BE2C (cell line): Measurements from ENCODE around the gene METTL13.
A peak's percentile ranks its signal among the peaks of the same experiment; 100 is the strongest.

Source experiments
- DNase-seq: peaks from one replicate; pipeline ENCODE4 v3.0.0-alpha.2; 2020
- H3K27me3 ChIP-seq: fragments of 250-450 bp; sonication (Bioruptor Pico); 2 replicates; pipeline ENCODE4 v1.5.1; 2020; ENCODE audit warnings: mild to moderate bottlenecking
- H3K36me3 ChIP-seq: fragments of 250-450 bp; sonication (Bioruptor Pico); 2 replicates; pipeline ENCODE4 v1.5.1; 2020; ENCODE audit warnings: mild to moderate bottlenecking
- H3K4me1 ChIP-seq: fragments of 250-450 bp; sonication (Bioruptor Pico); 2 replicates; pipeline ENCODE4 v1.5.1; 2020
- H3K4me3 ChIP-seq: 2 replicates; pipeline ENCODE4 v1.5.1; 2011; ENCODE audit warnings: low read depth, low read length
- H3K9me3 ChIP-seq: fragments of 250-450 bp; sonication (Bioruptor Pico); 2 replicates; pipeline ENCODE4 v1.5.1; 2020
- CTCF ChIP-seq: IDR thresholded peaks from 2 replicates; pipeline ENCODE4 v1.5.1; 2012; ENCODE audit warnings: mild to moderate bottlenecking, low read depth, low read length

Gene METTL13

GRCh38 chr1:171740987-171741871 lies 40.2 kb upstream of the METTL13 start:
- Histone ChIP-seq H3K9me3 (no peaks in the 10 kb centered on the region), H3K4me1 (no peaks in the 10 kb centered on the region), H3K4me3 (peak overlapping the region; percentile 94), H3K36me3 (peaks cover 3% of the 10 kb centered on the region; the same call in 1 of the 2 replicates), H3K27me3 (no peaks in the 10 kb centered on the region)
- 0 out of 2 replicates have a peak, but pooled peaks have one; percentile 5 for TF ChIP-seq CTCF
- peak; percentile 21 for DNase-seq

GRCh38 chr1:171741872-171742576 lies 39.4 kb upstream of the METTL13 start, which contains the start of gene VAMP4:
Gene VAMP4 (minus strand): TSS chr1:171742065. CDS start chr1:171738414, 3,651 bp downstream.
- no peaks in the 10 kb centered on the region for H3K27me3 ChIP-seq
- H3K4me1 ChIP-seq, result no peaks in the 10 kb centered on the region
- peak; percentile 89 for DNase-seq
- TF ChIP-seq CTCF, result no peak
- H3K4me3 ChIP-seq, result peak within 1 kb of the TSS; percentile 94
- no peaks in the 10 kb centered on the region for H3K9me3 ChIP-seq
- peaks cover under 1% of the 10 kb centered on the region; the same call in 1 of the 2 replicates for H3K36me3 ChIP-seq

GRCh38 chr1:171742577-171742922 lies 38.9 kb upstream of the METTL13 start:
- peak; percentile 43 for DNase-seq
- Histone ChIP-seq H3K27me3 (no peaks in the 10 kb centered on the region), H3K9me3 (no peaks in the 10 kb centered on the region), H3K4me3 (peak overlapping the region; percentile 94), H3K36me3 (no peaks in the 10 kb centered on the region), H3K4me1 (no peaks in the 10 kb centered on the region)
- TF ChIP-seq CTCF, result no peak

- no peak for DNase-seq
- no peaks in the 10 kb centered on the region for H3K4me1 ChIP-seq
- peak overlapping the region; percentile 94 for H3K4me3 ChIP-seq
- H3K9me3 ChIP-seq, result no peaks in the 10 kb centered on the region
- no peaks in the 10 kb centered on the region for H3K27me3 ChIP-seq
- no peaks in the 10 kb centered on the region for H3K36me3 ChIP-seq
- TF ChIP-seq CTCF, result no peak
Measured at GRCh38 chr1:171743081-171743870, 38.2 kb upstream of the METTL13 start.

GRCh38 chr1:171744986-171745385 lies 36.5 kb upstream of the METTL13 start:
- H3K4me1 ChIP-seq, result no peaks in the 10 kb centered on the region
- no peak for TF ChIP-seq CTCF
- H3K4me3 ChIP-seq, result no peak overlapping the region
- DNase-seq, result no peak
- no peaks in the 10 kb centered on the region for H3K36me3 ChIP-seq
- H3K27me3 ChIP-seq, result no peaks in the 10 kb centered on the region
- no peaks in the 10 kb centered on the region for H3K9me3 ChIP-seq
